Suppressor macrophage treated with lipopolysaccharide for 1 hour (primary cell): ENCODE data around the gene DEFB123.
"Not testable (repeated sequence)": the region's sequence is repeated elsewhere in the genome, so short reads cannot be mapped to it uniquely, and the experiment has no call there.

ENCODE experiments used
- DNase-seq, 3 donors: peaks; one replicate each; pipeline ENCODE4 v3.0.0-alpha.2; 2020 to 2022

Gene DEFB123, protein sequence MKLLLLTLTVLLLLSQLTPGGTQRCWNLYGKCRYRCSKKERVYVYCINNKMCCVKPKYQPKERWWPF

GRCh38 chr20:31440012-31440659 lies at the start of gene DEFB123:
TSS of gene DEFB123 (plus strand) at chr20:31440632. CDS start at chr20:31440699, 67 bp downstream.
- peak; percentile 13 to 22 (median 16) for DNase-seq

GRCh38 chr20:31392836-31393235 lies 47.6 kb upstream of the DEFB123 start:
- no peak for DNase-seq

DNA sequence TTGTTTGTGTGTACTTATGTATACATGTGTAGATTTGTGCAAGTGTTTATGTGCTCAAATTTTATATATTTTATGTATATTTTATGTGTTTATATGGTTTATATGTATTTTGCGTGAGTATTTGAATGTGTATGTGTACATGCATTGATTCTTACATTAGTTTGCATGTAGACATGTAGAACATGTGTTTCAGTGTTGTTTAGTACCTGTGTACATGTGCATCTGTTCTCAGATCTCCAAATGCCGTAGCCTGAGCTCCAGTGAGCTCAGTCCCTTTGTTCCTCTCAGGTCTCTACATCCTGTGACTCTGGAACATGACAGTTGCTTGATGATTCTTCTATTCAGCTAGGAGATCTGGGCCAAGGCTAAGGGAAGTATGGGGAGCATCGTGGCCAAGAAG lies 45.5 kb upstream of the DEFB123 start:
- DNase-seq: no peak

- DNase-seq: no peak
These were observed 36.5 kb upstream of the DEFB123 start for GRCh38 chr20:31403886-31404285.

DNA sequence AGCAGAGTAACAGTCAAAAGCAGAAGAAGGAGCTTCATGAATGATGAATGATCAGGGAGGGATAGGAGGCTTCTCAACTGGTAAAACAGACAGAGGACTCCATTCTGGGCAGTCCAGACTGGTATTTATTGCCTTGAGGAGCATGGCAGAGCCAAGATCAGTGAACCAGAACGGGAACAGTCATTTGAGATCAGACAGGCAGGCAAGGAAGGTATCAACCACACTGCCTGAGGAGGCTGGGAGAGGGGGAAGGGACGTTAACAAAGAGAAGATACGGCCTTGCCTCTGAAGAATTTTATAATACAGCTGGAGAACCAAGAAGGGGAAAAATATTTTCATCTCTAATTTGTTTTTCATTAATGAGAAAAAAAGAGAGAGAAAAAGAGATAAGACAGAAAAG lies 34.3 kb upstream of the DEFB123 start, which contains the start of gene DEFB121:
TSS of gene DEFB121 (minus strand) at position 101 of the 400 bp plus-strand sequence. CDS start at position 38, 63 bp downstream.
- DNase-seq: no peak

- no peak for DNase-seq
These were observed 30.4 kb upstream of the DEFB123 start for GRCh38 chr20:31410011-31410410.

DNA sequence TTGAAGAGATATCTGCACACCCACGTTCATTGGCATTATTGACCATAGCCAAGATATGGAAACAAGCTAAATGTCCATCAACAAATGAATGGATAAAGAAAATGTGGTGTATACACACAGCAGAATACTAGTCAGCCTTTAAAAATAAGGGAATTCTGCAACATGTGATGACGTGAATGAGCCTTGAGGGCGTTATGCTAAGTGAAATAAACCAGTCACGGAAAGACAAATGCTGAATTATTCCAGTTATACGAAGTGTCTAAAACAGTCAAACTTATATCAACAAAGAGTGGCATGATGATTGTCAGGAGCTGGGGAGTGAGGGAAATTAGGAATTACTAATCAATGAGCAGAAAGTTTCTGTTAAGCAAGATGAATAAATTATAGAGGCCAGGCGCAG lies 26.1 kb upstream of the DEFB123 start:
- DNase-seq: no peak

DNA sequence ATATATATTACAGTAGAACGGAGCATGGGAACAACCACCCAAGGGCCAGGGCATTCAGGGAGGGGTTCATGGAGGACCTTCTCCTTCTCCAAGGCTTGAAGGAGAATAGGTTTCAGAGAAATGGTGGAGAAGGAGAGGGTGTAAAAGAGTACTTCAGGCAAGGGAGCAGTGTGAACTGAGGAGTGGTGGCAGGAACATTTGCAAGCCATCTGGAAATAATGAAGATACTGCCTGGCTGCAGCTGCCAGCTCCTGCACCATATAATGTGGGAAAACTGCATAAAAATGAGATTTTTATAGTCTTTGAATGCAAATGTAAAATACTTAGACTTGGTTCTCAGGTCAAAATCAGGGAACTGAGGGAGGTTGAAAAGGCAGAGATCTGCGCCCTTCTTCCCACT lies 24.8 kb upstream of the DEFB123 start:
- no peak for DNase-seq

DNA sequence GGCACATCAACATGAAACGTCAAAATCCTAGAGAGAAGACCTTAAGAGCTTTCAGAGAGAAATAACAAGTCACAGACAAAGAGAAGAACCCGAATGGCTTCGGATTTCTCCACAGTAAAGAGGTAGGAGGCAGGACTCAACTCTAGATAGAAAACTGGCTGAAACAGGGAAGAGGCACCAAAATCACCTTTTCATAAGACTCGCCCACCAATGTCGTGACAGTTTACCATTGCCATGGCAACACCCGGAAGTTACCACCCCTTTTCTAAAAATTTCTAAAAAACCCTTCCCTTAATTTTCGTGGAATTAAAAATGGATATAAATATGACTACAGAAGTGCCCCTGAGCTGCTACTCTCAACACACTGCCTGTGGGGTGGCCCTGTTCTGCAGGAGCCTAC lies 22.1 kb upstream of the DEFB123 start:
- no peak for DNase-seq

- DNase-seq: no peak
These were observed 14.6 kb upstream of the DEFB123 start for GRCh38 chr20:31425797-31426196.

- not testable (repeated sequence) for DNase-seq
These were observed 13.4 kb upstream of the DEFB123 start for GRCh38 chr20:31426891-31427551.

DNA sequence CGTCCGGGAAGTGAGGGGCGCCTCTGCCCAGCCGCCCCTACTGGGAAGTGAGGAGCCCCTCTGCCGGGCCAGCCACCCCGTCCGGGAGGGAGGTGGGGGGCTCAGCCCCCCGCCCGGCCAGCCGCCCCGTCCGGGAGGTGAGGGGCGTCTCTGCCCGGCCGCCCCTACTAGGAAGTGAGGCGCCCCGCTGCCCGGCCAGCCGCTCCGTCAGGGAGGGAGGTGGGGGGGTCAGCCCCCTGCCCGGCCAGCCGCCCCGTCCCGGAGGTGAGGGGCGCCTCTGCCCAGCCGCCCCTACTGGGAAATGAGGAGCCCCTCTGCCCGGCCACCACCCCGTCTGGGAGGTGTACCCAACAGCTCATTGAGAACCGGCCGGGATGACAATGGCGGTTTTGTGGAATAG lies 12.9 kb upstream of the DEFB123 start:
- DNase-seq: not testable (repeated sequence)

GRCh38 chr20:31430568-31431115 lies 9.8 kb upstream of the DEFB123 start:
- no peak for DNase-seq

DNA sequence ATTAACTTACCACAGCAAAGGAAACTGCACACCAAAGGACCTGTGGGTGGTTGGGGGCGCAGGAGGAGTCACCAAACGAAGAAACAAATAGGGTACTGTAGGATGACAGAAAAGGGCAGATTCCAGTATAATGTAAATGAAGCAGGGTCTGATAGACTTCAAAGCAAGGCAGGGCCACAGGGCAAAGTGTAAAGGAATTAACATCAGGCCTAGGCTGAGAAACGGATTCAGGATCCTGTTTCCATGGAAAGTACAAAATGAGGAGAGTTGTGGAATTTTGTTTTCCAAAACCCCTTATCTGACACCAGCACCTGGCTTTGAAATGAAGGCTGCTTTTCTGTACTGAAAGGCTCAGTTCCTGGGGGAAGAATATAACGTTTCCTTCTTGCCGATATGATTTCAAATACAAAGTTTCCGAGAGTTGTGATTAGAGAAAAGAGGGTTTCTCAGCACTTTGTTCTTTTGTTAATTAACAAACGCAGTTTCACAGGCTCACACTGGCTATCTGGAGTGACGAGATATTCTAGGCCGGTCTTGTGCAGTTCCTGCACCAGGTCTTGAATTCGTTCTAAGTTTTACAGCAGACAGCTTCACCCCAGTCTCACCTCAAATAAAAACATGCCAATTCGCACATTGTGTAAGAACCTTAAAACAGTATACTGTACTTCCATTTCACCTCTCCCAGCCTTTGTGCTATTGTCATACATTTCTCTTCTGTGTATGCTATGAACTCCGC lies 5.8 kb downstream of the DEFB123 start:
- DNase-seq: no peak

DNA sequence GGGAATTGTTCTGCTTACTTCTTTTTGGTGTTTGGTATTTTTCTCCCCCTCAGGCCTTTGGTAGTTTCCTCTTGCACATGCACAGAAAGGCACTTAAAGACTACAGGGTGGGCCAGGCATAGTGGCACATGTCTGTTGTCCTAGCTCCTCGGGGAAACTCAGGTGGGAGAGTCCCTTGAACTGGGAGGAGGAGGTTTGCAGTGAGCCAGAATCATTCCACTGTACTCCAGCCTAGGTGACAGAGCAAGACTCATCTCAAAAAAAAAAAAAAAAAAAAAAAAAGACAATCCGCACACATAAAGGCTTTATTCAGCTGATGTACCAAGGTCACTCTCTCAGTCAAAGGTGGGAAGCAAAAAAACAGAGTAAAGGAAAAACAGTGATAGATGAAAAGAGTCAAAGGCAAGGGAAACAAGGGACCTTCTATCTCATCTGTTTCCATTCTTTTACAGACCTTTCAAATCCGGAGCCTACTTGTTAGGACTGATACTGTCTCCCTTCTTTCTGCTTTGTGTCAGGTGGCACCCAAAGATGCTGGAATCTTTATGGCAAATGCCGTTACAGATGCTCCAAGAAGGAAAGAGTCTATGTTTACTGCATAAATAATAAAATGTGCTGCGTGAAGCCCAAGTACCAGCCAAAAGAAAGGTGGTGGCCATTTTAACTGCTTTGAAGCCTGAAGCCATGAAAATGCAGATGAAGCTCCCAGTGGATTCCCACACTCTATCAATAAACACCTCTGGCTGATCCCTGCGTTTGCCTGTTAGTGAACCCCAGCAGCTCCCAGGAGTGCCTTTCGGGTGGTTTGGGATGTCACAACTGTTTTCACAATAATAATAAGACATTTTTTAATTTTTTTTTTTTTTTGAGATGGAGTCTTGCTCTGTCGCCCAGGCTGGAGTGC lies 9.3 kb downstream of the DEFB123 start:
- no peak for DNase-seq

DNA sequence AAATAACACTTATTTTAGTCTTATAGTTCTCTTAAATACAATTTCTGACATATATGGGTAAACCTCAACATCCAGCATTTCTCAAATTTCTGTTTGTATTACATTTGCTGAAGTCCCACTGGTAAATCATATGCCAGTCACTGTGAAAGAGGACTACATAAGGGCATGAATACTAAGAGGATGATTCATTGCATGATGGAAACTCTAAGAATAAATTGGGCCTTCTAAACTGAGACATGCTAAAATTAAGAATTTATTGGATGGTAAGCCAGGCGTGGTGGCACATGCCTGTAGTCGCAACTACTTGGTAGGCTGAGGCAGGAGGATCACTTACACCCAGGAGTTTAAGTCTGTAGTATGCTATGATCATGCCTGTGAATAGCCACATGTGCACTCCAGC lies 12.1 kb downstream of the DEFB123 start:
- no peak for DNase-seq

- DNase-seq: no peak
These were observed 13.9 kb downstream of the DEFB123 start for GRCh38 chr20:31454361-31454760.

- DNase-seq: not testable (repeated sequence)
These were observed 30.5 kb downstream of the DEFB123 start for GRCh38 chr20:31470946-31471345.

GRCh38 chr20:31472395-31473330 lies 32.2 kb downstream of the DEFB123 start:
- DNase-seq: no peak

DNA sequence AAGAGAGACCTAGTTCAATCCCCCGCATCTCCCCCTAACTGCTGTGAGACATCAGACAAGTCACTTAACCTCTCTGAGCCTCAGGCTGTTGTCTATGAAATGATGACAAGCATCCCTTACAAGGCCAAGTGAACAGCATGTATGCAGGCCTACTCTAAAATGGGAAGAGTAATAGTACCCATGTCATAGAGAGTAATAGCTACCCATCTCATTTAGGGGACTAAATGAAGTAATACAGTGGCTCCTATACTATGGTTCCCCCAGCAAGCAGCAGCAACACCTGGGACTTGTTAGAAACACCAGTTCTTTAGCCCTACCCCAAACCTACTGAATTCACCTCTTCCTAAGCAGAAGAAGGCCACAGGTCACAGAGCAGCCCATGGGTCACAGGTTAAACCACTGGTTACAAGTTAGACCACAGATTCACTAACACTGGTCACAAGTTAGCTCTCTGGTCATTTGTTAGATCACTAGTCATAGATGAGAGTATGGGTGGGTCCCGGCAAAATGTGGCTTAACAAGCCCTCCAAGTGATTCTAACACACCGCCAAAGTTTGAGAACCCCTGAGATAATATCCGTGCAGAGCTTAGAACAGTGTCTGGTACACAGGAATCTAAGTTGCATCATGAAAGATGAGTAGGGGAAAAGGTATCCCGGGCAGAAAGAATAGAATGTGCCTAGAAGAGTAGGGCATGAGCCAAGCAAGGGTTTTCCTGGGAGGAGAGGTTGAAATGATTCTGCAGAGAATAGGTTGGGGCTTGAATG lies 33.1 kb downstream of the DEFB123 start:
- no peak for DNase-seq
